HepG2 (cell line): ENCODE data around the gene CKS2. TPM values are rescaled to one million over a fixed set of nuclear protein-coding genes. Genes with fewer than 3 reads are reported as not detected.

Experiments used
- BHLHE40 ChIP-seq: IDR thresholded peaks from 2 replicates; pipeline ENCODE4 v1.6.1; 2011; ENCODE audit warnings: low read length, improper control_type of control experiment
- CENPT ChIP-seq: sonication (generic); formaldehyde crosslinking; IDR thresholded peaks from 2 replicates; pipeline ENCODE4 v1.8.0; 2022; ENCODE audit warnings: low read depth, mild to moderate bottlenecking, moderate library complexity, missing genetic modification reagents
- FOSL2 ChIP-seq: sonication (generic); formaldehyde crosslinking; IDR thresholded peaks from 2 replicates; pipeline ENCODE4 v1.4.0; 2020; ENCODE audit warnings: missing genetic modification reagents
- KDM1A ChIP-seq: IDR thresholded peaks from 2 replicates; pipeline ENCODE4 v1.6.1; 2016; ENCODE audit warnings: missing compliant biosample characterization
- KLF13 ChIP-seq: sonication (generic); formaldehyde crosslinking; IDR thresholded peaks from 2 replicates; pipeline ENCODE4 v1.4.0; 2020; ENCODE audit warnings: mild to moderate bottlenecking, missing genetic modification reagents
- MYNN ChIP-seq: sonication (generic); formaldehyde crosslinking; IDR thresholded peaks from 2 replicates; pipeline ENCODE4 v1.4.0; 2020; ENCODE audit warnings: mild to moderate bottlenecking, low read depth, missing genetic modification reagents
- PHF20 ChIP-seq: sonication (generic); formaldehyde crosslinking; IDR thresholded peaks from 2 replicates; pipeline ENCODE4 v1.5.0; 2020; ENCODE audit warnings: mild to moderate bottlenecking, missing genetic modification reagents
- SIX4 ChIP-seq: sonication (generic); formaldehyde crosslinking; IDR thresholded peaks from 2 replicates; pipeline ENCODE4 v1.4.0; 2020; ENCODE audit warnings: missing genetic modification reagents
- ZBTB42 ChIP-seq: sonication (generic); formaldehyde crosslinking; IDR thresholded peaks from 2 replicates; pipeline ENCODE4 v1.5.0; 2020; ENCODE audit warnings: mild to moderate bottlenecking, missing genetic modification reagents
- ZC3H4 ChIP-seq: sonication (generic); formaldehyde crosslinking; IDR thresholded peaks from 2 replicates; pipeline ENCODE4 v1.4.0; 2020; ENCODE audit warnings: missing genetic modification reagents, borderline replicate concordance
- ZMAT3 ChIP-seq: sonication (generic); formaldehyde crosslinking; conservative IDR thresholded peaks from 2 replicates; pipeline ENCODE4 v1.7.0; 2021; ENCODE audit warnings: missing genetic modification reagents
- ZNF562 ChIP-seq: sonication (generic); formaldehyde crosslinking; IDR thresholded peaks from 2 replicates; pipeline ENCODE4 v1.8.0; 2022; ENCODE audit warnings: missing genetic modification reagents, borderline replicate concordance
- ZNF7 ChIP-seq: IDR thresholded peaks from 2 replicates; pipeline ENCODE4 v1.6.1; 2016; ENCODE audit warnings: missing biosample characterization, missing genetic modification reagents
- ZNF737 ChIP-seq: sonication (generic); formaldehyde crosslinking; IDR thresholded peaks from 2 replicates; pipeline ENCODE4 v1.5.0; 2020; ENCODE audit warnings: missing genetic modification reagents, mild to moderate bottlenecking, borderline replicate concordance
- ZNF850 ChIP-seq: sonication (generic); formaldehyde crosslinking; conservative IDR thresholded peaks from 2 replicates; pipeline ENCODE4 v1.9.0; 2021; ENCODE audit warnings: mild to moderate bottlenecking, missing genetic modification reagents
- ZNF891 ChIP-seq: sonication (generic); formaldehyde crosslinking; IDR thresholded peaks from 2 replicates; pipeline ENCODE4 v1.5.0; 2020; ENCODE audit warnings: mild to moderate bottlenecking, missing genetic modification reagents
- polyA plus RNA-seq, 8 experiments: library from polyadenylated mRNA; depleted of rRNA in 3 of 8; stranded (reverse) in 7 of 8; unstranded in 1 of 8; fragments of >200 nt; fragmentation: Illumina TruSeq in 4 of 8; extraction: Trizol in 4 of 8; gene quantifications; 2 replicates each; pipeline versions ENCODE4 v1.2.1 to v1.2.3, GENCODE V29; 2011 to 2016; ENCODE audit warnings: low read depth in 4 of 8, missing spikeins in 1 of 8, mixed read lengths in 1 of 8; ENCODE audit not compliant: insufficient read depth in 1 of 8
- total RNA-seq, 5 experiments: library from RNA; depleted of rRNA; stranded (reverse); fragments of >200 nt; fragmentation: Illumina TruSeq; extraction: Trizol; gene quantifications; 2 replicates each; pipeline ENCODE4 v1.2.3, GENCODE V29; 2016; ENCODE audit warnings: low read depth in 1 of 5
- TF ChIP-seq, protein P1 (sequence below): sonication (generic); formaldehyde crosslinking; IDR thresholded peaks from 2 replicates; pipeline ENCODE4 v1.4.0; 2020; ENCODE audit warnings: missing genetic modification reagents
- TF ChIP-seq, protein P2 (sequence below): sonication (generic); formaldehyde crosslinking; IDR thresholded peaks from 2 replicates; pipeline ENCODE4; 2020; ENCODE audit warnings: missing genetic modification reagents, mild to moderate bottlenecking, borderline replicate concordance
- TF ChIP-seq, protein P3 (sequence below): sonication (generic); formaldehyde crosslinking; IDR thresholded peaks from 2 replicates; pipeline ENCODE4 v1.4.0; 2020; ENCODE audit warnings: mild to moderate bottlenecking, missing genetic modification reagents
- TF ChIP-seq, protein P4 (sequence below): fragments of 450-650 bp; IDR thresholded peaks from 2 replicates; pipeline ENCODE4 v1.6.1; 2017; ENCODE audit warnings: mild to moderate bottlenecking

The CKS2 gene
- total and polyA plus RNA-seq, 2 of the 13 experiments (the other 11 are each of a cell fraction or from before 2014, with no cell fraction given): 251 to 317 TPM

DNA sequence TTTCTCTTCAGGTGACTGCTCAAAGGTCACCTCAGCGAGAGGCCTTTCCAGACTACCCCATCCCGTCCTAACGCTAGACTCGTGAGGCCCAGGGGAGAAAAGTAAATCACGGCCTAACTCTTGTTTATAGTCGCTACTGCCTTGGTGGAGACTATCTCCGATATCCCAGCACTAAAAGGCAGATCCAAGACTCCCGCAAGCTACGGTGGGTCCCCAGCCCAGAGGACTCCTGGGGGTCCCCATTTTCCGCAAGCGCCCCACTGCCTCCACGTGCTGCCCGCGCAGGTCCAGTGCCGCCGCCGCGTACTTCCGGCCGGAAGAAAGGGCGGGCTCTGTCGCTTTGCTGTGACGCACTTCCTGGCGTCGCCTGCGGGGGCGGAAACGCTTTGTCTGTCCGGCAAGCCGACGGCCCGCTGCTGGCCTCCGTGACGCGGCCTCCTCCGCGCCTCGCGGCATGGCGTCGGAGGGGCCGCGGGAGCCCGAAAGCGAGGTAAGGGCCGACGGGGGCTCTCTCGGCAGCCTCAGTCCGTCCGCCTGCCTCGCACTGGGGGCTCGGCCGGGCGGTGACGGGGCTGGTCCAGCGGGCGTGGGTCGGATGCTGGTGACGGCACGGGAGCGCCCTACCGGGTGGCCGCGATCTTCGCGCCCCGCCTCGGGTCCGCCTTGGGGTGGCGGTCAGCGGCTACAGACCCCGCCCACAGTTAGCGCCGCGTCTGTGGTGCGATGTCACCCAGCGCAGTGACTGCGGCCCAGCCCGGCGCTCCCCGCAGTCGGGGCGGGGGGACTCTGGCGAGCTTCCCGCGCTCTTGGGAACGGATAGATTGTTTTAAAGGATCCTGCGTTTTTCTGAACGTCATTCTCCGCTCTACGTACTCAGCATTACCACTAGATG, 7.4 kb downstream of the CKS2 start, which contains the start of gene SECISBP2 (continued):
- 0 out of 2 replicates have a peak, but pooled peaks have one; percentile 59 for TF ChIP-seq ZBTB42
- TF ChIP-seq ZNF850 (CRISPR knock-in tag): no peak
- TF ChIP-seq, protein P1, sequence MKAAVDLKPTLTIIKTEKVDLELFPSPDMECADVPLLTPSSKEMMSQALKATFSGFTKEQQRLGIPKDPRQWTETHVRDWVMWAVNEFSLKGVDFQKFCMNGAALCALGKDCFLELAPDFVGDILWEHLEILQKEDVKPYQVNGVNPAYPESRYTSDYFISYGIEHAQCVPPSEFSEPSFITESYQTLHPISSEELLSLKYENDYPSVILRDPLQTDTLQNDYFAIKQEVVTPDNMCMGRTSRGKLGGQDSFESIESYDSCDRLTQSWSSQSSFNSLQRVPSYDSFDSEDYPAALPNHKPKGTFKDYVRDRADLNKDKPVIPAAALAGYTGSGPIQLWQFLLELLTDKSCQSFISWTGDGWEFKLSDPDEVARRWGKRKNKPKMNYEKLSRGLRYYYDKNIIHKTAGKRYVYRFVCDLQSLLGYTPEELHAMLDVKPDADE (CRISPR knock-in tag): peak; percentile 68; the same call in 1 of the 2 replicates
- TF ChIP-seq ZNF737 (CRISPR knock-in tag): 0 out of 2 replicates have a peak, but pooled peaks have one; percentile 38
- TF ChIP-seq SIX4: peak; percentile 32; the same call in 1 of the 2 replicates
- TF ChIP-seq, protein P2, sequence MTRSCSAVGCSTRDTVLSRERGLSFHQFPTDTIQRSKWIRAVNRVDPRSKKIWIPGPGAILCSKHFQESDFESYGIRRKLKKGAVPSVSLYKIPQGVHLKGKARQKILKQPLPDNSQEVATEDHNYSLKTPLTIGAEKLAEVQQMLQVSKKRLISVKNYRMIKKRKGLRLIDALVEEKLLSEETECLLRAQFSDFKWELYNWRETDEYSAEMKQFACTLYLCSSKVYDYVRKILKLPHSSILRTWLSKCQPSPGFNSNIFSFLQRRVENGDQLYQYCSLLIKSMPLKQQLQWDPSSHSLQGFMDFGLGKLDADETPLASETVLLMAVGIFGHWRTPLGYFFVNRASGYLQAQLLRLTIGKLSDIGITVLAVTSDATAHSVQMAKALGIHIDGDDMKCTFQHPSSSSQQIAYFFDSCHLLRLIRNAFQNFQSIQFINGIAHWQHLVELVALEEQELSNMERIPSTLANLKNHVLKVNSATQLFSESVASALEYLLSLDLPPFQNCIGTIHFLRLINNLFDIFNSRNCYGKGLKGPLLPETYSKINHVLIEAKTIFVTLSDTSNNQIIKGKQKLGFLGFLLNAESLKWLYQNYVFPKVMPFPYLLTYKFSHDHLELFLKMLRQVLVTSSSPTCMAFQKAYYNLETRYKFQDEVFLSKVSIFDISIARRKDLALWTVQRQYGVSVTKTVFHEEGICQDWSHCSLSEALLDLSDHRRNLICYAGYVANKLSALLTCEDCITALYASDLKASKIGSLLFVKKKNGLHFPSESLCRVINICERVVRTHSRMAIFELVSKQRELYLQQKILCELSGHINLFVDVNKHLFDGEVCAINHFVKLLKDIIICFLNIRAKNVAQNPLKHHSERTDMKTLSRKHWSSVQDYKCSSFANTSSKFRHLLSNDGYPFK (CRISPR knock-in tag): peak; percentile 91
- no peak for TF ChIP-seq MYNN (CRISPR knock-in tag)
- TF ChIP-seq ZNF562 (CRISPR knock-in tag): no peak
- TF ChIP-seq, protein P3, sequence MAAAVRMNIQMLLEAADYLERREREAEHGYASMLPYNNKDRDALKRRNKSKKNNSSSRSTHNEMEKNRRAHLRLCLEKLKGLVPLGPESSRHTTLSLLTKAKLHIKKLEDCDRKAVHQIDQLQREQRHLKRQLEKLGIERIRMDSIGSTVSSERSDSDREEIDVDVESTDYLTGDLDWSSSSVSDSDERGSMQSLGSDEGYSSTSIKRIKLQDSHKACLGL: peak; percentile 99; the same call in 1 of the 2 replicates
- TF ChIP-seq FOSL2 (CRISPR knock-in tag): peak; percentile 52
- TF ChIP-seq PHF20: peak; percentile 97
- TF ChIP-seq KLF13: 0 out of 2 replicates have a peak, but pooled peaks have one; percentile 53
- 0 out of 2 replicates have a peak, but pooled peaks have one; percentile 38 for TF ChIP-seq CENPT (CRISPR knock-in tag)
- TF ChIP-seq, protein P4, sequence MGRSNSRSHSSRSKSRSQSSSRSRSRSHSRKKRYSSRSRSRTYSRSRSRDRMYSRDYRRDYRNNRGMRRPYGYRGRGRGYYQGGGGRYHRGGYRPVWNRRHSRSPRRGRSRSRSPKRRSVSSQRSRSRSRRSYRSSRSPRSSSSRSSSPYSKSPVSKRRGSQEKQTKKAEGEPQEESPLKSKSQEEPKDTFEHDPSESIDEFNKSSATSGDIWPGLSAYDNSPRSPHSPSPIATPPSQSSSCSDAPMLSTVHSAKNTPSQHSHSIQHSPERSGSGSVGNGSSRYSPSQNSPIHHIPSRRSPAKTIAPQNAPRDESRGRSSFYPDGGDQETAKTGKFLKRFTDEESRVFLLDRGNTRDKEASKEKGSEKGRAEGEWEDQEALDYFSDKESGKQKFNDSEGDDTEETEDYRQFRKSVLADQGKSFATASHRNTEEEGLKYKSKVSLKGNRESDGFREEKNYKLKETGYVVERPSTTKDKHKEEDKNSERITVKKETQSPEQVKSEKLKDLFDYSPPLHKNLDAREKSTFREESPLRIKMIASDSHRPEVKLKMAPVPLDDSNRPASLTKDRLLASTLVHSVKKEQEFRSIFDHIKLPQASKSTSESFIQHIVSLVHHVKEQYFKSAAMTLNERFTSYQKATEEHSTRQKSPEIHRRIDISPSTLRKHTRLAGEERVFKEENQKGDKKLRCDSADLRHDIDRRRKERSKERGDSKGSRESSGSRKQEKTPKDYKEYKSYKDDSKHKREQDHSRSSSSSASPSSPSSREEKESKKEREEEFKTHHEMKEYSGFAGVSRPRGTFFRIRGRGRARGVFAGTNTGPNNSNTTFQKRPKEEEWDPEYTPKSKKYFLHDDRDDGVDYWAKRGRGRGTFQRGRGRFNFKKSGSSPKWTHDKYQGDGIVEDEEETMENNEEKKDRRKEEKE: no peak
- TF ChIP-seq KDM1A: no peak
- TF ChIP-seq ZNF7 (CRISPR knock-in tag): no peak
- peak; percentile 95 for TF ChIP-seq ZNF891
- peak; percentile 89 for TF ChIP-seq ZC3H4 (CRISPR knock-in tag)
- TF ChIP-seq ZMAT3 (CRISPR knock-in tag): peak; percentile 95
- TF ChIP-seq BHLHE40: peak; percentile 45
